HL-60/S4 (cell line): ENCODE measurements around the gene IFT25.
"Not testable (repeated sequence)": the region's sequence is repeated elsewhere in the genome, so short reads cannot be mapped to it uniquely, and the experiment has no call there.

Experiments
- in situ Hi-C: fragments of 300-500 bp; cut with MboI; formaldehyde crosslinking; loops from 2 replicates; pipeline ENCODE4 v1.14.3; 2022; ENCODE audit warnings: low sequenced_read_pairs

Gene IFT25

DNA sequence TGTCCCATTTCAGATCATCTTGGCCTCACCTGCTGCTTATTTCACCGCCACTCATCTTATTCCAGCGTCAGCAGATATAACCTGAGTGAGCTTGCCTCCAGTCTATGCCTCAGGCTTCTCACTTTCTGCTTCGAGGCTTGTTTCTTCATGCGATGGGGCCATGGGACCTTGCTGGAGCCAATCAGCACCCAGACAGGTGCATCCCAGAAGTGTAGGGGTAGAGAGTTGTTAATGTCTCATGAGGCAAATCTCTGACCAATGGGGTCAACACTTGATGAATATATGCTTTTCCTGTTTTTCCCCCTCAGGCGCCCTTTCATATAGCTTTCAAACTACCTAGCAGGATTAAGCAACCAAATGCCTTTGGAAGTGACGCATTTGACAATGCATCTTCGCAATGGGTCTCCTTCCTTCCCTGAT lies 55.0 kb downstream of the IFT25 start:
- in situ Hi-C loops = no loop called here

DNA sequence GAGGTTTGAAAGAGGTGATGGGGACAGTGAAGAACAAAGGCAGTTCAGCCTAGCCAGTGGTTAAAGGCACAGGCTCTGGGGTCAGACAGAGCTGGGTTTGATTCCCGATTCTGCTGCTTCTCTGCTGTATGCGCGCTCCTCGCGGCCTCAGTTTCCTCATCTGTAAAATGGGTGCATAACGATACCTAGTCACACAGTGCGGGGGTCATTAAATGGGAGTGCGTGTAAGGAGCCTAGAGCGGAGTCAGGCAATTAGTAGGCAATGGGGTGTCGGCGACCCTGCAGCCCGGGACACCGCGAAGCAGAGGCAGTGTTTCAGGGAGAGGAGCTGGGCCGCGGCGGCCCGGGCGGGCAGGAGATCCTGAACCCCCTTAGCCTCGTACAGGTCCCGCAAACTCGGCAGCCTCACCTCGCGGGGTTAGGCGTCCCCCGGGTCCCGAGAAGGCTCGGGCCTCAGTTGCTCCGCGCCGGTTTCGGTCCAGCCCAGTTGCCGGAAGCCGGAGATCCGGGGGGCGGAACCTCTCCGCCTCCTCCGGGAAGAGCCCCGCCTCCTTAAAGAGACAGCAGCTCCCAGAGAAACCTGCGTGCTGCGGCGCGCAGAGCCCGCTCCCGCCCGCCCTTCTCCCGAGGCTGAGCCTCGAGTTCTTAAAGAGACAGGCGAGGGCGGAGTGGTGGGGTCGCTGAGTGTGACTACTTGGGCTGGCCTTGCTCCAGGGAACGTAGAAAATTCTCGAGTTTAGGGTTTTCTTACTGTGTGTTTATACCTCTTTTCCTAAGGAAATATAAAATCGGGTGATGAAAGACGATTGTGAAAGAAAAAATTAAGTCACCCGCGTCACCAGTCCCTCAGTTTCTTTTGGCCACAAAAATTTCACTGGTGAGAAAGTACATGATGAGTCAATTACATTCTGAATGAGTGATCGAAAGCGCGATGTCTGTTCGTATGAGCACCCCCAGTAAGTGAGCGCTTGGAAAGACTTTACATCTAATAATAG lies 55.9 kb downstream of the IFT25 start, which contains the start of gene YIPF1:
TSS of gene YIPF1 (minus strand) at position 494 of the 995 bp plus-strand sequence. CDS start 860 bp downstream, outside the sequence.
- in situ Hi-C loops = no loop called here

DNA sequence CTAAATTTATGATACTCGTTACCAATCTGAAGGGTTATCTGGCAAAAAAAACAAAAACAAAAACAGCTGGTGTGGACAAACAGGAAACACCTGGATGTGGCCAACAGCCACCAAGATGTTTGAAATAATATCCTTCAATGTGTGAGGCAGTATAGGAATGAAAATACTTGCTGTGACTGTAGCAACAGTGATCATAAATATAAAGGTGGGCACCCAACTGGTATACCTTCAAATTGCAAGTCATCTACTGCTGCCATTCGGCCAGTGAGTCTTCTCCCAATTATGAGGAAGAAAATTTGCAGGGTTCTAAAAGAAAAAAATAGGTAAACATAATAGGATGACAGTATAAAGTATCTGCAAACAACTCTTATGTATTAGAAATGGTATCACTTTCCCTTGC lies 56.8 kb downstream of the IFT25 start:
- in situ Hi-C loops = no loop called here

GRCh38 chr1:53883600-53883999 lies 61.9 kb downstream of the IFT25 start:
- in situ Hi-C loops = not testable (repeated sequence)

- in situ Hi-C loops = not testable (repeated sequence)
Observed at GRCh38 chr1:53881853-53882252, 63.6 kb downstream of the IFT25 start.

DNA sequence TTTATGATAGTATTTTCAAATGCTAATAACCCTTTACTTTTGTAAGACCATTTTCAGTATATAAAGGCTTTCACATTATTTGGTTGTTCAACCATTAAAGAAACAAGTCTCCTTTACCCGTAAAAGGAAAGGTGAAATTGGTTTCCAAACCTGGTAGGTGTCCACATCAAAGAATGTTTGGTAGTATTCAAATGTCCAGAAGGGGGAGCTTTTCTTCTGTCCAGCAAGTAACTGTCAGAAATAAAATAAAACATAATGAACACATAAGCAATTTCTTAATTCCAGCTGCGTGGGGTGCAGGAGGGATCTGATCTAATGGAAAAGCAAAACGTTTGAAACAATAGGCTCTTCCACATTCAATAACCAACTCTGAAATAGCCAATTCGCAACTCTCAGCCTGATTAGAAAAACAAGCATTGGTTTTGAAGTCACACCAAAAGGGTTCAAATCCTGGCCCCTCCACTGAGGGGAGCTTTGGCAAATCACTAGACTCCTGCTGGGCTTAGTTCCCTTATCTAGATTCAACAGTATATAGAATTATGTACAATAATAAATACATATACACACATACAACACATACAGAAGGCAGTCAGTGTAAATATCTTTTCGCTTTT lies 66.9 kb downstream of the IFT25 start:
- in situ Hi-C loops = no loop called here

DNA sequence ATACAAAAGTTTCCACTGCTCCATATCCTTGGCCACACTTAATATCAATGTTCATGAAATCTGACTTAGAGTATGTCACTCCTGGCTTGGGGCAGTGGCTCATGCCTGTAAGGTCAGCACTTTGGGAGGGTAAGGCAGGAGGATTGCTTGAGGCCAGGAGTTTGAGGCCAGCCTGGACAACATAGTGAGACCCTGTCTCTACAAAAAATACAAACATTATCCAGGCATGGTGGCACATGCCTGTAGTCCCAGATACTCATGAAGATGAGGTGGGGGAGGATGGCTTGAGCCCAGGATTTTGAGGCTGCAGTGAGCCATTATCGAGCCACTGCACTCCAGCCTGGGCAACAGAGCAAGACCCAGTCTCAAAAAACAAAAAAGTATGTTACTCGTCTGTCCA lies 70.3 kb downstream of the IFT25 start:
- in situ Hi-C loops = not testable (repeated sequence)

DNA sequence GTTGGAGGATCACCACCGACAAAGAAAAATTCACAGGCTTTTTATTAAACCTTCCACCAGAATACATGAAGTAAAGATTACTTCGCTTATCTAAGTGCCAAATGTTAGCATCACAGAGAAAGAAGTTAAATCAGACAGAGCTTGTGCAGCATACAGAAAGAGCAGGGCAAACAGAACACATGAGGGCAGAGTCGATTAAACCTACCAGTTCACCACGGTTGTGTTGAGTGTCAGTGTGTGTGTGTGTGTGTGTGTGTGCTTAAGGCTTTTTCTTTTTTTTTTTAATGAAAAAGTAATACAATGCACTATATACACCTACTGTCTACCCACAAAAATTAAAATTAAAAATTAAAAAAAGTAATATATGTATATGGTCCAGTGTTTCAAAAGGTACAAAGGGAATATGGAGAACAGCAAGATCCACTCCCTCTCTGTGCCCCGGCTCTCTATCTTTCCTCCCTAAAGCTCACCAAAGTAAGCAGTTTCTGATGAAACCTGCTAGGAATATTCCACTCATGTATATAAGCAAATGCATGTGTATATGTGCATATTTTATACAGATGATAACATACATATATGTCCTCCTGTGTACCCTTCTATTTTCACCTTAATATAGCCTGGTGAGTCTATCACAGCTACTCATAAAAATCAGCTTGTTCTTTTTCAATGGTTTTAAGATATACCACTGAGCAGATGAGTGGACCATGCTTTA lies 73.6 kb downstream of the IFT25 start:
- in situ Hi-C loops = no loop called here
